HepG2 (cell line): Measurements from ENCODE around the gene IFIT3. TPM values are rescaled to one million over a fixed set of nuclear protein-coding genes. Genes with fewer than 3 reads are reported as not detected.
A peak's percentile ranks its signal among the peaks of the same experiment; 100 is the strongest.

ENCODE experiments used
- ATAC-seq: fragments of 200-7000 bp; cut with Tn5 transposase; 3 replicates; pipeline ENCODE4 v1.9.1; 2020; ENCODE audit warnings: mild to moderate bottlenecking, moderate library complexity
- BruUV-seq: library from RNA; stranded (reverse); fragments of 400-500 nt; replicated peaks from 2 replicates; lab custom pipeline; 2021; lab: Mats Ljungman, UMichigan
- CTCF ChIA-PET: fragments of 300-600 bp; formaldehyde crosslinking; extraction: SDS; loops from one replicate; lab custom pipeline; 2021; ENCODE audit warnings: low total read pairs, inconsistent platforms, low intra/inter-chr PET ratio; lab: Yijun Ruan, JAX
- POLR2A ChIA-PET: fragments of 350-600 bp; sonication (Branson Sonifier 250); formaldehyde crosslinking; loops from one replicate; lab custom pipeline; 2020; ENCODE audit warnings: antibody characterized with exemption, inconsistent platforms; lab: Yijun Ruan, JAX
- DNase-seq: peaks from one replicate; pipeline ENCODE4 v3.0.0-alpha.2; 2015; ENCODE audit warnings: low spot score
- FAIRE-seq: peaks from 3 replicates; lab custom pipeline; 2011; peaks lifted over from hg19 to GRCh38; lab: Jason Lieb, UNC
- H2AFZ ChIP-seq: one replicate; pipeline ENCODE4 v1.6.1; 2011; ENCODE audit warnings: low read length, inconsistent platforms
- H3K27ac ChIP-seq: fragments of 300-600 bp; 3 replicates; pipeline ENCODE4 v1.8.0; 2011; ENCODE audit warnings: mixed run types, mild to moderate bottlenecking, mixed read lengths, low read length, inconsistent platforms; ENCODE audit not compliant: insufficient read depth; ENCODE audit errors: extremely low read length
- H3K27me3 ChIP-seq, 2 experiments: fragments of 200-600 bp in 1 of 2; 2 replicates in 1 of 2; 3 replicates in 1 of 2; pipeline versions ENCODE4 v1.6.0 to v1.8.0; 2011; ENCODE audit warnings: low read length in 2 of 2, mild to moderate bottlenecking in 2 of 2, moderate library complexity in 2 of 2, inconsistent platforms in 1 of 2; ENCODE audit not compliant: insufficient read depth in 2 of 2, control insufficient read depth in 1 of 2
- H3K36me3 ChIP-seq, 2 experiments: fragments of 200-600 bp in 1 of 2; replicated peaks in 1 of 2; 2 replicates in 1 of 2; 3 replicates in 1 of 2; pipeline versions ENCODE4 v1.5.1 to v1.8.0; 2011; ENCODE audit warnings: low read length in 2 of 2, inconsistent platforms in 1 of 2; ENCODE audit not compliant: insufficient read depth in 2 of 2, control insufficient read depth in 1 of 2
- H3K4me1 ChIP-seq: 2 replicates; pipeline ENCODE4 v1.5.1; 2012; ENCODE audit warnings: low read length, inconsistent platforms; ENCODE audit not compliant: insufficient read depth
- H3K4me2 ChIP-seq: 2 replicates; pipeline ENCODE4 v1.6.0; 2011; ENCODE audit warnings: low read depth, low read length, inconsistent platforms
- H3K4me3 ChIP-seq, 3 experiments: fragments of 200-600 bp in 1 of 3; sonication (generic), shearing (Covaris generic) in 1 of 3; replicated peaks in 1 of 3; 2 replicates each; pipeline ENCODE4 v1.5.1; 2011 to 2016; ENCODE audit warnings: low read length in 3 of 3, inconsistent platforms in 2 of 3, low read depth in 2 of 3, mild to moderate bottlenecking in 2 of 3, control low read depth in 1 of 3, mixed read lengths in 1 of 3; ENCODE audit not compliant: insufficient read depth in 1 of 3
- H3K79me2 ChIP-seq: one replicate; pipeline ENCODE4 v1.6.1; 2011; ENCODE audit warnings: low read length, inconsistent platforms; ENCODE audit not compliant: insufficient read depth
- H3K9ac ChIP-seq: 2 replicates; pipeline ENCODE4 v1.6.0; 2011; ENCODE audit warnings: mild to moderate bottlenecking, low read depth, low read length, inconsistent platforms; ENCODE audit not compliant: insufficient read depth
- H3K9me3 ChIP-seq: 2 replicates; pipeline ENCODE4 v1.5.1; 2012; ENCODE audit warnings: mild to moderate bottlenecking, low read length
- H4K20me1 ChIP-seq: 2 replicates; pipeline ENCODE4 v1.6.0; 2011; ENCODE audit warnings: inconsistent platforms, mild to moderate bottlenecking, low read length, moderate library complexity; ENCODE audit not compliant: insufficient read depth
- ATF7-NPFF ChIP-seq: sonication (generic); formaldehyde crosslinking; IDR thresholded peaks from 2 replicates; pipeline ENCODE4 v1.8.1; 2023; ENCODE audit warnings: mild to moderate bottlenecking, low read depth, missing genetic modification reagents, moderate library complexity
- ELF3 ChIP-seq: IDR thresholded peaks from 2 replicates; pipeline ENCODE4 v1.6.1; 2016; ENCODE audit warnings: missing genetic modification reagents, missing compliant biosample characterization
- FOXA3 ChIP-seq: IDR thresholded peaks from 2 replicates; pipeline ENCODE4 v1.6.1; 2016; ENCODE audit warnings: missing genetic modification reagents, missing compliant biosample characterization
- GATAD2A ChIP-seq: IDR thresholded peaks from 2 replicates; pipeline ENCODE4 v1.6.1; 2016
- IKZF1 ChIP-seq: fragments of 450-650 bp; IDR thresholded peaks from 2 replicates; pipeline ENCODE4 v1.7.1; 2016
- NR3C1 ChIP-seq: sonication (generic); formaldehyde crosslinking; IDR thresholded peaks from 2 replicates; pipeline ENCODE4 v1.4.0; 2020; ENCODE audit warnings: missing genetic modification reagents
- PCBP2 ChIP-seq: fragments of 200-400 bp; formaldehyde crosslinking; optimal IDR thresholded peaks from 2 replicates; pipeline ENCODE3; 2018; ENCODE audit warnings: low read length, low read depth; ENCODE audit not compliant: poor library complexity, severe bottlenecking
- TEAD3 ChIP-seq: optimal IDR thresholded peaks from 2 replicates; pipeline ENCODE3; 2016; ENCODE audit warnings: borderline replicate concordance
- ZFP62 ChIP-seq: sonication (generic); formaldehyde crosslinking; IDR thresholded peaks from 2 replicates; pipeline ENCODE4 v1.4.0; 2020; ENCODE audit warnings: missing genetic modification reagents
- ZNF263 ChIP-seq: sonication (generic); formaldehyde crosslinking; IDR thresholded peaks from 2 replicates; pipeline ENCODE4 v1.4.0; 2020; ENCODE audit warnings: missing genetic modification reagents
- ZNF577 ChIP-seq: sonication (generic); formaldehyde crosslinking; IDR thresholded peaks from 2 replicates; pipeline ENCODE4 v1.4.0; 2020; ENCODE audit warnings: mild to moderate bottlenecking, low read depth, missing genetic modification reagents, borderline replicate concordance
- ZNF678 ChIP-seq: sonication (generic); formaldehyde crosslinking; IDR thresholded peaks from 2 replicates; pipeline ENCODE4 v1.4.0; 2020; ENCODE audit warnings: mild to moderate bottlenecking, missing genetic modification reagents
- WGBS: methylation state at CpG from one replicate; pipeline ENCODE4 v1.1.6; 2017; ENCODE audit warnings: low lambda C conversion rate; 5-methylcytosine and 5-hydroxymethylcytosine counted together
- in situ Hi-C: cut with HindIII; loops from 2 replicates; pipeline ENCODE4 v1.10.0; 2017; ENCODE audit warnings: low pct_unique_long_range_greater_than_20kb; ENCODE audit not compliant: extremely low pct_ligation_motif_present
- intact Hi-C: fragments of 100-400 bp; cut with micrococcal nuclease; formaldehyde crosslinking; loops from one replicate; pipeline ENCODE4 v1.10.0; 2022; ENCODE audit not compliant: unreplicated experiment
- polyA plus RNA-seq, 8 experiments: library from polyadenylated mRNA; depleted of rRNA in 3 of 8; stranded (reverse) in 7 of 8; unstranded in 1 of 8; fragments of >200 nt; fragmentation: Illumina TruSeq in 4 of 8; extraction: Trizol in 4 of 8; gene quantifications; 2 replicates each; pipeline versions ENCODE4 v1.2.1 to v1.2.3, GENCODE V29; 2011 to 2016; ENCODE audit warnings: low read depth in 4 of 8, missing spikeins in 1 of 8, mixed read lengths in 1 of 8; ENCODE audit not compliant: insufficient read depth in 1 of 8
- total RNA-seq, 5 experiments: library from RNA; depleted of rRNA; stranded (reverse); fragments of >200 nt; fragmentation: Illumina TruSeq; extraction: Trizol; gene quantifications; 2 replicates each; pipeline ENCODE4 v1.2.3, GENCODE V29; 2016; ENCODE audit warnings: low read depth in 1 of 5
- TF ChIP-seq, protein P1 (sequence below): sonication (generic); IDR thresholded peaks from 2 replicates; pipeline ENCODE4 v1.6.1; 2016; ENCODE audit warnings: low read depth, borderline replicate concordance
- TF ChIP-seq, protein P2 (sequence below): sonication (generic); formaldehyde crosslinking; IDR thresholded peaks from 2 replicates; pipeline ENCODE4 v1.4.0; 2020; ENCODE audit warnings: missing genetic modification reagents

The IFIT3 gene
- total and polyA plus RNA-seq, 2 of the 13 experiments (the other 11 are each of a cell fraction or from before 2014, with no cell fraction given) = 0.48 to 3.1 TPM

DNA sequence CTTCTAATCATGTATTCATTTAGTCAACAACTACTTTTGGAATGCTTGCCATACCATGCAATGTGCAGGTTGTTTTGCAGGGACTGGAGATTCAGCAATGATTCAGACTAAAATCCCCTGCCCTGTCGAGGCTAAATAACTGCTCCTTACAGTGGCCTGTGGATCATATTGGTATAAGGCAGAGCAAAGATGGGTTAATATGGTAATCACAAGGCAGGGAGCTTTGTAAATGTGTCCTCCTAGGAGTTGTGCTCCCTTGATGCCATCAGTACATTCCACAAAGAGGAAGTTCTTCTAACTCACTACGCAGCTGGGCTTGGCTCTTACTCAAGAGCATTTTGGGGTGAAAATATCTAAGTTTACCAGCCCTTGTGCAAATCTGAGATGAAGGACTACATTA is 26.6 kb upstream of the IFIT3 start:
- no peak for FAIRE-seq
- peak overlapping the region; percentile 87 for H3K4me2 ChIP-seq
- no peak overlapping the region for H3K27ac ChIP-seq

GRCh38 chr10:89301721-89302445 is 25.9 kb upstream of the IFIT3 start, which contains the start of gene IFIT2:
IFIT2 (plus strand) TSS chr10:89302046; CDS start chr10:89302124, 78 bp downstream.
- peak; percentile 94 for ATAC-seq
- intact Hi-C loops = no loop called here
- TF ChIP-seq, protein P1, sequence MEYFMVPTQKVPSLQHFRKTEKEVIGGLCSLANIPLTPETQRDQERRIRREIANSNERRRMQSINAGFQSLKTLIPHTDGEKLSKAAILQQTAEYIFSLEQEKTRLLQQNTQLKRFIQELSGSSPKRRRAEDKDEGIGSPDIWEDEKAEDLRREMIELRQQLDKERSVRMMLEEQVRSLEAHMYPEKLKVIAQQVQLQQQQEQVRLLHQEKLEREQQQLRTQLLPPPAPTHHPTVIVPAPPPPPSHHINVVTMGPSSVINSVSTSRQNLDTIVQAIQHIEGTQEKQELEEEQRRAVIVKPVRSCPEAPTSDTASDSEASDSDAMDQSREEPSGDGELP = peak; percentile 90
- TF ChIP-seq PCBP2 = no peak
- TF ChIP-seq FOXA3 = 0 out of 2 replicates have a peak, but pooled peaks have one; percentile 6
- TF ChIP-seq GATAD2A (CRISPR knock-in tag) = 0 out of 2 replicates have a peak, but pooled peaks have one; percentile 28
- peak; percentile 32; the same call in 1 of the 2 replicates for TF ChIP-seq ELF3 (CRISPR knock-in tag)
- TF ChIP-seq ZNF678 (CRISPR knock-in tag) = no peak
- TF ChIP-seq, protein P2, sequence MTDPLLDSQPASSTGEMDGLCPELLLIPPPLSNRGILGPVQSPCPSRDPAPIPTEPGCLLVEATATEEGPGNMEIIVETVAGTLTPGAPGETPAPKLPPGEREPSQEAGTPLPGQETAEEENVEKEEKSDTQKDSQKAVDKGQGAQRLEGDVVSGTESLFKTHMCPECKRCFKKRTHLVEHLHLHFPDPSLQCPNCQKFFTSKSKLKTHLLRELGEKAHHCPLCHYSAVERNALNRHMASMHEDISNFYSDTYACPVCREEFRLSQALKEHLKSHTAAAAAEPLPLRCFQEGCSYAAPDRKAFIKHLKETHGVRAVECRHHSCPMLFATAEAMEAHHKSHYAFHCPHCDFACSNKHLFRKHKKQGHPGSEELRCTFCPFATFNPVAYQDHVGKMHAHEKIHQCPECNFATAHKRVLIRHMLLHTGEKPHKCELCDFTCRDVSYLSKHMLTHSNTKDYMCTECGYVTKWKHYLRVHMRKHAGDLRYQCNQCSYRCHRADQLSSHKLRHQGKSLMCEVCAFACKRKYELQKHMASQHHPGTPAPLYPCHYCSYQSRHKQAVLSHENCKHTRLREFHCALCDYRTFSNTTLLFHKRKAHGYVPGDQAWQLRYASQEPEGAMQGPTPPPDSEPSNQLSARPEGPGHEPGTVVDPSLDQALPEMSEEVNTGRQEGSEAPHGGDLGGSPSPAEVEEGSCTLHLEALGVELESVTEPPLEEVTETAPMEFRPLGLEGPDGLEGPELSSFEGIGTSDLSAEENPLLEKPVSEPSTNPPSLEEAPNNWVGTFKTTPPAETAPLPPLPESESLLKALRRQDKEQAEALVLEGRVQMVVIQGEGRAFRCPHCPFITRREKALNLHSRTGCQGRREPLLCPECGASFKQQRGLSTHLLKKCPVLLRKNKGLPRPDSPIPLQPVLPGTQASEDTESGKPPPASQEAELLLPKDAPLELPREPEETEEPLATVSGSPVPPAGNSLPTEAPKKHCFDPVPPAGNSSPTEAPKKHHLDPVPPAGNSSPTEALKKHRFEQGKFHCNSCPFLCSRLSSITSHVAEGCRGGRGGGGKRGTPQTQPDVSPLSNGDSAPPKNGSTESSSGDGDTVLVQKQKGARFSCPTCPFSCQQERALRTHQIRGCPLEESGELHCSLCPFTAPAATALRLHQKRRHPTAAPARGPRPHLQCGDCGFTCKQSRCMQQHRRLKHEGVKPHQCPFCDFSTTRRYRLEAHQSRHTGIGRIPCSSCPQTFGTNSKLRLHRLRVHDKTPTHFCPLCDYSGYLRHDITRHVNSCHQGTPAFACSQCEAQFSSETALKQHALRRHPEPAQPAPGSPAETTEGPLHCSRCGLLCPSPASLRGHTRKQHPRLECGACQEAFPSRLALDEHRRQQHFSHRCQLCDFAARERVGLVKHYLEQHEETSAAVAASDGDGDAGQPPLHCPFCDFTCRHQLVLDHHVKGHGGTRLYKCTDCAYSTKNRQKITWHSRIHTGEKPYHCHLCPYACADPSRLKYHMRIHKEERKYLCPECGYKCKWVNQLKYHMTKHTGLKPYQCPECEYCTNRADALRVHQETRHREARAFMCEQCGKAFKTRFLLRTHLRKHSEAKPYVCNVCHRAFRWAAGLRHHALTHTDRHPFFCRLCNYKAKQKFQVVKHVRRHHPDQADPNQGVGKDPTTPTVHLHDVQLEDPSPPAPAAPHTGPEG (CRISPR knock-in tag) = peak; percentile 63; the same call in 1 of the 2 replicates

More for the DNA sequence above, 26.6 kb upstream of the IFIT3 start:
- Histone ChIP-seq H3K79me2 (no peaks in the 10 kb centered on the region), H3K9me3 (no peaks in the 10 kb centered on the region), H3K9ac (peak overlapping the region; percentile 8; the same call in 1 of the 2 replicates), H3K4me1 (peaks cover 24% of the 10 kb centered on the region), H3K4me3 (peak overlapping the region; percentile 28 to 71 (median 56); a peak in 5 of 6 replicates), H2AFZ (no peak overlapping the region), H4K20me1 (no peaks in the 10 kb centered on the region), H3K27me3 (no peaks in the 10 kb centered on the region; a peak in 1 of 5 replicates), H3K36me3 (no peaks in the 10 kb centered on the region)
- ATAC-seq (peak; percentile 43), DNase-seq (no peak)
- ChIA-PET POLR2A (interaction anchor here (0.9 to 2.3 kb wide), 2 partner anchors 17 to 51 kb away, joined by 3 to 8 read pairs; no protein-coding TSS in a partner anchor), CTCF (no interaction called here)
- intact Hi-C loops (no loop called here), in situ Hi-C loops (no loop called here)
- no TSS peak for BruUV-seq
- WGBS = 11% methylated on average over 2 of the region's 2 CpGs
- TF ChIP-seq IKZF1 = no peak
- TF ChIP-seq ZFP62 (CRISPR knock-in tag) = no peak
- peak; percentile 6 for TF ChIP-seq TEAD3 (CRISPR knock-in tag)
- no peak for TF ChIP-seq NR3C1 (CRISPR knock-in tag)
- TF ChIP-seq ZNF577 (CRISPR knock-in tag) = no peak
- TF ChIP-seq ZNF263 (CRISPR knock-in tag) = peak; percentile 47; the same call in 1 of the 2 replicates
- TF ChIP-seq ATF7-NPFF (CRISPR knock-in tag) = no peak

More at GRCh38 chr10:89301721-89302445, 25.9 kb upstream of the IFIT3 start, which contains the start of gene IFIT2:
- Histone ChIP-seq H3K9ac (peak within 1 kb of the TSS; percentile 8; the same call in 1 of the 2 replicates), H3K4me3 (peak within 1 kb of the TSS; percentile 28 to 71 (median 56)), H2AFZ (peak within 1 kb of the TSS; percentile 60), H3K27me3 (peaks cover 0 to 3% of the 10 kb centered on the region in 2 experiments; a peak in 1 of 5 replicates), H3K9me3 (no peaks in the 10 kb centered on the region), H3K27ac (no peak within 1 kb of the TSS), H3K36me3 (no peaks in the 10 kb centered on the region), H4K20me1 (no peaks in the 10 kb centered on the region), H3K79me2 (no peaks in the 10 kb centered on the region), H3K4me2 (peak within 1 kb of the TSS; percentile 87), H3K4me1 (peaks cover 24% of the 10 kb centered on the region)
- DNase-seq (peak; percentile 15), FAIRE-seq (peak; percentile 64)
- in situ Hi-C loops = no loop called here
- ChIA-PET CTCF (no interaction called here), POLR2A (interaction anchor here (0.7 to 2.3 kb wide), 4 partner anchors 18 to 71 kb away, joined by 3 to 8 read pairs (median 4); no protein-coding TSS in a partner anchor)
- no TSS peak for BruUV-seq
- 2% methylated on average over 10 of the region's 10 CpGs for WGBS
